GM04503 (cell line): ENCODE results near the gene MYLK.

ENCODE experiments used
- DNase-seq: peaks from one replicate; pipeline ENCODE4 v3.0.0-alpha.2; 2012; ENCODE audit warnings: low read depth

The MYLK gene

DNA sequence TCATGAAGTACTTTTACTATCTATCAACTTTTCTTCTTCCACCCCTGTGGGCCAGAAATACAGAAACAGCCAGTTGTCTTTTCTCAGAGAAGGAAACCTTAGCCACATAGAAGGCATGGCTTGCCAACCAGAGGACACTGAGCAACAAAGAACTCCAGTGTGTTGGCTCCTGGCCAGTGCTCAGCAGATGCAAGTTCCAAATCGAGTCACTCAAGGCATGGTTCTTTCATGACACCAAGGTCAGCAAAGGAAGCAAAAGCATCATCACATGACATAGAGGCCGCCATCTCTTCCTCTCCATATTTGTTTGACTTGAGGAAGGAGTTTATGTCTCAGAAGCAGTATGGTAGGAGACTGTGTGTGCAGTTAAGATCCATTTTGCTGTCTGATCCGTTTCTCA, 92.2 kb downstream of the MYLK start:
- DNase-seq, result no peak

- DNase-seq, result no peak
Observed at GRCh38 chr3:123791417-123791816, 92.7 kb downstream of the MYLK start.

GRCh38 chr3:123791073-123791370, 93.1 kb downstream of the MYLK start:
- no peak for DNase-seq

DNA sequence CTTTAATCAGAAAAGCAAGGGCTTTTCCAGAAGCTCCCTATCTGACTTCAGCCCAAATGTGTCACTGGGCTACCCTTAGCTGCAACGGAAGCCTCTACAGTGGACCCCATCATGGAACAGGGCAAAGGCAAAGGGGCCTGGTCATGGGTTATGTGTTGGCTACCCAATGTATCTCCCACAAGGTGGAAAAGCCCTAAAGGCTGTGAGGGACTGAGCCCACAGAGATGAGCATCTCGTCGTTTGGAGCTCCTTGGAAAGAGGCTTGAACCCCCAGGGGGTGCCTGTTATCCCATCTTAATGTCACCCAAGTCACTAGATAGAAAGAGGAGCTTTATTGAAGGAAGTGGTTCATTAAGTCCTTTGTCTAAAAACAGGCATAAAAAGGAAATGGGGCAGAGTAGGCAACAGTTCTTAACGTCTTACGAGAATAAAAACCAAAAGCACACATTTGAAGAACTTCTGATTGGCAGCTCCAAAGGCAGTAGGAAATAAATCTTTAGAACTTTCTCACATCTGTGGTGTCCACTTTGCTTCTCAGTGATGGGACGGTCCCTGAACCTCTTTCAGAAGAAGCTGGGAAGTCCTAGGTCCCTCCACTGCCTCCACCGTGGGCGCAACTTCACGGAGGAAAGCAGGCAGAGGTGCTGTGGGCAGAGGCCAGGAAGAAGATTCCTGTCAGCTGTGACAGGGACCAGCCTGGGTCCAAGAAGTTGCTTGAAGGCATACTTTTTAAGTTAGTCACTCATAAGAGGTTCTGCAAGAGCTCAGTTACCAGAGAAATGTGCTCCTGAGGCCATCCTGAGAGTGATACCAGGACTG, 93.7 kb downstream of the MYLK start:
- no peak for DNase-seq

- peak; percentile 62 for DNase-seq
Observed at GRCh38 chr3:123789760-123790159, 94.4 kb downstream of the MYLK start.

DNA sequence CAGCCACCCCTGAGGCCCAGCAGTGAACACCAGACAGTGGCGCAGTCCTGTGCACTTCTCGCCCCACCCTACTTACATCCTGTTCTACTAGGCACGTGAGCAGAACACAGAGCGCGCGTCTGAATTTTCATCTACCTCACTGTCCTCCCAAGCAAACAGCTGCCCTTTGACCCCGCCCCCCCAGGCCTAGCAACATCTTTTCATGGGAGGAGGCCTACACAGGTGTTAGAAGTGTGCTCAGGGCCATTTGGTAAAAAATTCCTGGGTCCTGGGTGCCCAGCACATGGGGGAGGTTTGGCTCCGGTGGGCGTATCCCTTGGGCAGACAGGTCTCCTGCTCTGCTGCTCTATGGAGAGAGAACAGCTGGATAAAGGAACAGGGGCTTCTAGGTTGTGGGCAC, 95.0 kb downstream of the MYLK start:
- no peak for DNase-seq

GRCh38 chr3:123788710-123789109, 95.4 kb downstream of the MYLK start:
- DNase-seq, result no peak

- DNase-seq, result no peak
Observed at GRCh38 chr3:123787133-123787532, 97.0 kb downstream of the MYLK start.

- DNase-seq, result no peak
Observed at GRCh38 chr3:123785602-123786001, 98.5 kb downstream of the MYLK start.

- DNase-seq, result no peak
Observed at GRCh38 chr3:123783811-123784210, 100.3 kb downstream of the MYLK start.

DNA sequence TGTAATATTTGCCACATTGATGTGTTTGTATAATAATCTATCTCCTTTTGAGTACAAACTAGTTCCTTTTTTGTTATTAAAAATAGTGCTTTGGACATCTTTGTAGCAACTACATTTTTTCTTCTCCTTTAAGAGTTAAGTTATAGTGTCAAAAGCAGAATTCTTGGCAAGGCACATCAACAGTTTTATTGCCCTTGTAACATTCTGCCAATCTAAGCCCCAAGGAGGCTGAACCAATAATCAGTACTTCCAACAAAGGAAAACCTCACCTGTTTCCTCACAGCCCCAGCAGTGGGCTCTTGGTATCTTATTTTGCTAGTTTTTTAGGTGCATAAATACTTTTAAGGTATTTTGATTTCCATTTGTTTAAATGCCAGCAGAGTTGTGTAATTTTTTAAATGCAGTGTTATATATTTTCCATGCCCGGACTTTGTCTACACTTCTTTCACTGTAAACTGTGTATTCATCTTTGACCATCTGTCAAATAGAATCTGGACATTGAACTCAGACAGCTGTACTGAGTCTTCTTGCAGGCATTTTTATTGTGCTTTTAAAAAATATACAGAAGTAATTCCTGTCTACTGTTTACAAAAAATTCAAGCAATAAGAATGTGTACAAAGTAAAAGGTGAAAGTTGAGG, 101.0 kb downstream of the MYLK start:
- DNase-seq, result no peak

DNA sequence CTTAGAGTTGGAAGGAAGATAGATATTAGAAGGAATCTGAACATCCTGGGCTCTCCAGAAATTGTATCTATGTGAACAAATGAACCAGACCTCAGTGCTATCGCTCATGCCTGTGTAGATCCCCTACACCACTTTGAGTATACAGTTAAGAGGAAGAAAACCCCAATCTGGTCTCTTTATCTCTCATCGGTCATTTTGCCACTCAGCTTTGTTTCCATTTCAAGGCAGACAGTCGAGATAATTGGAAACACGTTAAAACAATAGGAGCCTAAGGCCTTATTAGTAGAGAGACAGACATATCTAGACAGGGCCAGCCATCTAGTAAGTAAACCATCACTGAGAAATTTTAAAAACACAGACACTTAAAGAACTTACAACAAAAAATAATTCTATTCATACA, 101.6 kb downstream of the MYLK start:
- no peak for DNase-seq

DNA sequence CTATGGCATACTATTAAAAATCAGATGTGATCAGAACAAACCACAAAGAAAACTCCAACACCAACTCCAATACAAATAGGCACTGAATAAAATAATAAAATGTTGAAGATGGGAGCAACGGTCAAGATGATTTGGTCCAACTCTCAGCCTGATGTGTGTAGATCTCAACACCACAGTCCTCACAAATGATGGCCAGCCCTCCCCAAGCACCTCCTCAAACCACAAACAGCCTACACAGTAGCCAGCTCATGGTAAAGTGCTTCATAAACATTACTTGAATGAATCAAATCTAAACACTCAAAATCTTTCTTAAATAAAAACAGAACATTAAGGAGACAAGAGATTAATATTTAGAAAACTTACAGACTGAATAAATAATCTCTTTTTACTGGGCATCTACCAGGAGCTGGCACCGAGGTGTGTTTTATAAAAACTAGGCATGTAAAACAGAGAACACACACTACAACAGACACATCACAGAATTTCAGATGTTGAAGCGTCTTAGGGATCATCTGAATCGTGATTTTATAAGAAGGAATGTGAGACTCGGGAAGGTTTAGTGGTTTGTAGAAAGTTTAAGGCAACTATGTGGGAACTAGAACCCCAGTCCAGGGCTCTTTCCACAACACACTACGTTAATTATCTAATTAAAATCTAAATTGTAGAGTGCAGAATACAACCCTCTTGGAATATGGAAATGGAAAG, 102.4 kb downstream of the MYLK start:
- no peak for DNase-seq

- no peak for DNase-seq
Observed at GRCh38 chr3:123781138-123781537, 103.0 kb downstream of the MYLK start.

- no peak for DNase-seq
Observed at GRCh38 chr3:123780656-123781055, 103.5 kb downstream of the MYLK start.

GRCh38 chr3:123779655-123780231, 104.4 kb downstream of the MYLK start:
- DNase-seq, result no peak

DNA sequence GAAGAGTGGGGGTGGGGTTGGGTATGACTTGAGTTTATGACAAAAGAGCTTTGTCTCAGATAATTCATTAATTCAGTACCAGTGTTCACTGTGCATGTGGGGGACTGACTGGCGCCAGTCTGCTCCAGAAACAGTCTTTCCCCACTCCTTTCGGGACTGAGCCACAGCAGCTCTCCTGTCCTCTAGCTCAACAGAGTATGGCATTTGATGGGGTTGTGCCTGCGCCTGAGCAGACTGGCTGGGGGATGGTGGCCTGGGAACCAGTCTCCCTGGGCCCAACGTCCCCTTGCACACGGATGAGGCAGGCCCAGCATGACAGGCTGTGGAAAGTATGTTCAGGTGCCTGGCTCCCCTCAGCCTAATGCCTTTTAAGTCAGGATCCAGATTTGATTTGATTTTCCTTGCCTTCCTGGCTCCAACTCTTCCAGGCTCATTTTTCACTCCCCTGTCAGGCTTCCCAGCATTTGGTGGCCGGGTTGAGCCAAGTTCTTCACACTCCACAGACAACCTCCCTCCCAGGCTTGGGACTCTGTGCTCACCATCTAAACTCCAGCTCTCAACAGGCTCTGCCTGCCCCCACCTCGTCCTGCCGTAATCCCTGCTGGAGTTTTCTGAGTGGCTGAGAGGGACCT, 105.0 kb downstream of the MYLK start:
- no peak for DNase-seq

DNA sequence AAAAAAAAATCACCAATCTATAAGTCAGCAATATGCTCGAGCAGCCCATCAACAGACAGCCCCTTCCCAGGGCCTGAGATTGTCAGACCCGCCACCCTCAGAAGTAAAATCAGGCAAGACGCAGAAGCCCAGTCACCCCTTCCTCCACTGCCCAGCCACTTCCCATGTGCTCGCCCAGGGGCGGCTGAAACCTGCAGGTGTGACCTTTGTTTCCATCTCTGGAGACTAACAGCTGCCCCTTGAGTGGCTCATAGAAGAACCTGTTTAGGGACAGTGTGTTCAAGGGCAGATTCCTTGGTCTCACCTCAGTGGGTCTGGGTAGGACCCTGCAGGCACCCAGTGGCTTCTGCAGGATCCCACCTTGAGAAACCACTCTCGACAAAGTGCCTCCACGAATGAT, 105.6 kb downstream of the MYLK start:
- no peak for DNase-seq

DNA sequence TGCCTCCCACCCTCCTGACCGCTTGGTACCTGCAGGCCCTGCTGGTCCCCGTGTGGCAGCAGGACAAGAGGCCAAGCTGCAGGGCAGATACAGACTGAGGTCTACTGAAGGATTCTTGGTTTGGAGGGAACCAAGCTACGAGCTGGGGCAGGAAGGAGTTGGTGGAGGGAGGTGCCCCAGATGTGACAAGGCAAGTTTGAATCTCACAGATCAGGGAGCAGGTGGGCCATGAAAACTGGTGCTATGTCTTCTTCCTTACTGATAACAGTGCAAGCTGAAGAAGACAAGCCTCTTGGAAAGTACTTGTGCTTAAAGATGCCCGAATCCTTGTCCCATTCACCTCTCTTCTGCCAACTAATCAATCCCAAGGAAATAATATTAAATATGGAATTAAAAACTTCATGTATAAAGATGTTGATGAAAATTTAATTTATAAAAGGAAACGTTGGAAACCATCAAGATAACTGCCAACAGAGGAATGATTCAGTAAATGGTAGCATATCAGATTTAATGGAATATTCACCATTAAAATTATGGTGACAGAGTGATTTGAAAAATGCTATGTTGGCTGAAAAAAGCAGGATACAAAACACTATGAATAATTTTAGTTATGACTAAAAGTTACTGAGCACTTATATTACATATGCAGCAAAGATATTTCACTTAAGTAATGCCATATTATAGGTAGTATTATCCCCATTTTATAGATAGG, 107.9 kb downstream of the MYLK start:
- DNase-seq, result no peak

DNA sequence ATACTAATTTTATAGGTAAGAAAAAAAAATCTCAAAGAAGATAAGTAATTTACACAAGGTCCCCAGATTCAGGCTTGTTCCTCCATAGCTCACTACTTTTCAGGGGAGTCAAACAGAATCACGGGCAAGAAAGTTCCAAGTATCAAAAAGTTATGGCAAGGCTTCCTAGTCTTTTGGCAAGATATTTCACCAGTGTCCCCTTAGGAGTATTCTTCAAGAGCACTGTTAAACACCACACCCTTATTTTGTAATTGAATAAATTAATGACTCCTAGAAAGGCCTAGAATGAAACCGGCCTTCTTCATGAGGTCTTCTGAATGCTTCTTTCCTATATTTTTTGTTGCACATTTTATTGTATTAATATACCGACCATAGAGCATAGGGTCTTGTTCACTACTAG, 109.7 kb downstream of the MYLK start:
- no peak for DNase-seq

DNA sequence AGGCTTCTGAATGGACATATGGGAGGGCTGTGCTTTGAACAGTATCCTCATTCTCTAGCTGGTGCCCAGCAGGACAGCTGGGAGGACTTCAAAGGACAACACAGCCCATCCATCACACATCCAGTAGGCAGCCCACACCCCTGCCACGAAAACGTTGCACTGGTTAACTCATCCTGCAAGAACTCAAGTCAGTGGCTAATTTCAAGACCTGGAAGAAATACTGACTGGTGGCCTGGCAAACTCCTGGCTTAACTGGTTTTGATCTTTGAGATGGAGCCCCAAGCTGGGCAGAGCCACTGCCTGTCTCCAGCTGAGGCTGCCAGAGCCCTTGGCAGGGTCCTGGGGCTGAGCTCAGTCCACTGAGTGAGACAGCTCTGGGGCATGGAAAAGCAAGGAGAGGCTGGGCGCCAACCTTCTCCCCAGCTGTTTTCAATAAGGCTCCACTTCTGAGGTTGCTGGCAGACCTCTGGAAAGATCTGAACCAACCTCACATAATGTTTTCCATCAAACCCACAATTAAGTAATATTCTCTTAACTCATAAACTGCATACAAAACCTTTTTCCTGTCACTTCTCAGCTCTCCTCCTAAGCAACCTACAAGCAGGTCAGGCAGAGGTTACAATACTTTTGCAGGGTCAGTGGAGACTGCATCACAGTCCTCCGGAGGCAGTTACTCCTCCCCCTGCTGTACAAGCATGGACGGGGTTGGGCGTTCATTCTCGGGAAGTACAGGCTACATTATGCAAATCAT, 110.3 kb downstream of the MYLK start:
- DNase-seq, result peak; percentile 96
